GM12892 (cell line): ENCODE measurements around the gene FRS3.

ENCODE experiments used
- POLR2A ChIP-seq: IDR thresholded peaks from 2 replicates; pipeline ENCODE4 v1.6.1; 2011; ENCODE audit warnings: low read depth, low read length, control low read depth
- POLR2AphosphoS5 ChIP-seq: IDR thresholded peaks from 2 replicates; pipeline ENCODE4 v1.6.1; 2011; ENCODE audit warnings: low read depth, low read length, control low read depth

DNA sequence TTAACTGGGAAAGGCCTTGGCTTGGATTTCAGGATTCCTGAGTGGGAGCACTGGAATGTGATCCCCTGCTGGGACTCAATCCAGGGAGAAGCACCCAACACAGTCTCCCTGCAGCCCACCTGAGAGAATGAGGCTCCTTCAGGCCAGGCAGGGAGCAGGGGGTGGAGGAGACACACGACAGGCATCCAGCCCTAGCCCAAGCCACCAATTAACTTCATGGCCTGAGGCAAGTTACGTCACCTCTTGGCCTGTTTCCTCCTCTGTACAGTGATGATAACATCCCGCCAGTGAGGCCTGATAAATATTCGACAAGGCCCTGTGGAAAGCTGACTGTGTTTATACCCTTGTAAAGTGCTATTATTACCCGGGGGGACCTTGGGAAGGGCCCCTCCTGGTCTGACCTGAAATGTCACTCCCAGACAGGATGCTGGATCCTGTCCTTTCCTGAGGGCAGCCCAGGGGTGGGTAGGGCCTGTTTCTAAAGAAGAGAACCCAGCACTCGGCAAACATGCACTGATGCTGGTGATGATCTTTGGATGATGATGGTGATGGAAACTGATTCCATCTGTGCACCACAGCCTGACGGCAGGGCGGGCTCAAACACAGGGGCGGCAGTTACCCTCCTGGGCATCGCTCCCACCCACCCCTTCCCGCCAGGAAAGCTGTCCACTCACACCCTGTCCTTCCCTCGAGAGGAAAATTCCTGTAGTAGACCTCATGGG is 12.4 kb downstream of the FRS3 start:
- TF ChIP-seq POLR2A (no peak), POLR2AphosphoS5 (no peak)
